ENCODE measurements around the gene CDCA4.
A peak's percentile ranks its signal among the peaks of the same experiment; 100 is the strongest.

Gene CDCA4

GRCh38 chr14:105026033-105026785, 5.3 kb upstream of the CDCA4 start:
- no peaks in the 10 kb centered on the region for H4K20me1 ChIP-seq (ENCODE audit: insufficient read depth, low read length)
- H3K36me3 ChIP-seq (replicated peaks; ENCODE audit: low read depth, low read length): no peaks in the 10 kb centered on the region
- no peaks in the 10 kb centered on the region for H3K27me3 ChIP-seq (ENCODE audit: low read depth, low read length)
- peak overlapping the region; percentile 45; the same call in 1 of the 2 replicates for H3K9ac ChIP-seq (ENCODE audit: low read length)
- no peaks in the 10 kb centered on the region for H3K9me3 ChIP-seq (ENCODE audit: insufficient read depth, low read length)
- H3K27ac ChIP-seq (ENCODE audit: low read length): peak overlapping the region; percentile 89
- TF ChIP-seq CTCF (IDR thresholded peaks at IDR 0.05; ENCODE audit: low read depth, low read length) (no peak), EZH2phosphoT487 (IDR thresholded peaks at IDR 0.05; ENCODE audit: low read depth) (no peak)
- peak overlapping the region; percentile 51 for H3K4me3 ChIP-seq (ENCODE audit: low read length)
- H3K79me2 ChIP-seq (ENCODE audit: low read length): peaks cover 15% of the 10 kb centered on the region
- H3K4me1 ChIP-seq (ENCODE audit: low read length): peaks cover 42% of the 10 kb centered on the region
- H3K4me2 ChIP-seq (ENCODE audit: low read length): peak overlapping the region; percentile 63
- no peak overlapping the region for H2AFZ ChIP-seq (ENCODE audit: low read depth, low read length)

DNA sequence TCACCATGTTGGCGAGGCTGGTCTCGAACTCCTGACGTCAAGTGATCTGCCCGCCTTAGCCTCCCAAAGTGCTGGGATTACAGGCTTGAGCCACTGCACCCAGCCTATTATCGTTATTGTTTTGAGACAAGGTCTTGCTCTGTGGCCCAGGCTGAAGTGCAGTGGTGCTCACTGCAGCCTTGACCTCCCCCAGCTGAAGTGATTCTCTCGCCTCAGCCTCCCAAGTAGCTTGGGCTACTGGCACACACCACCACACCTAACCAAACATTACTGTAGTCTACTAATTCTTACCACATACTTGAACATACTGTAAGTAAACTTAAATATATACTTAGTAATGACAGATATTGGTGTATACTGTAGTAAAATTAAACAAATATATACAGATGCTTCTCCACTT, 4.5 kb upstream of the CDCA4 start:
- H3K36me3 ChIP-seq (replicated peaks; ENCODE audit: low read depth, low read length): no peaks in the 10 kb centered on the region
- peak overlapping the region; percentile 35; the same call in 1 of the 2 replicates for H3K9ac ChIP-seq (ENCODE audit: low read length)
- H3K4me3 ChIP-seq (ENCODE audit: low read length): peak overlapping the region; percentile 29
- no peak for TF ChIP-seq CTCF (IDR thresholded peaks at IDR 0.05; ENCODE audit: low read depth, low read length)
- H2AFZ ChIP-seq (ENCODE audit: low read depth, low read length): no peak overlapping the region
- no peaks in the 10 kb centered on the region for H3K9me3 ChIP-seq (ENCODE audit: insufficient read depth, low read length)
- peak overlapping the region; percentile 63 for H3K4me2 ChIP-seq (ENCODE audit: low read length)
- peaks cover 42% of the 10 kb centered on the region for H3K4me1 ChIP-seq (ENCODE audit: low read length)
- no peaks in the 10 kb centered on the region for H4K20me1 ChIP-seq (ENCODE audit: insufficient read depth, low read length)
- H3K27me3 ChIP-seq (ENCODE audit: low read depth, low read length): no peaks in the 10 kb centered on the region
- peak overlapping the region; percentile 89 for H3K27ac ChIP-seq (ENCODE audit: low read length)
- peaks cover 19% of the 10 kb centered on the region for H3K79me2 ChIP-seq (ENCODE audit: low read length)

- no peak overlapping the region for H2AFZ ChIP-seq (ENCODE audit: low read depth, low read length)
- H3K79me2 ChIP-seq (ENCODE audit: low read length): peaks cover 34% of the 10 kb centered on the region
- peak overlapping the region; percentile 6; the same call in 1 of the 2 replicates for H3K4me2 ChIP-seq (ENCODE audit: low read length)
- H3K4me3 ChIP-seq (ENCODE audit: low read length): no peak overlapping the region
- H3K9me3 ChIP-seq (ENCODE audit: insufficient read depth, low read length): no peaks in the 10 kb centered on the region
- peaks cover 50% of the 10 kb centered on the region for H3K4me1 ChIP-seq (ENCODE audit: low read length)
- H3K36me3 ChIP-seq (replicated peaks; ENCODE audit: low read depth, low read length): peaks cover 13% of the 10 kb centered on the region
- no peak overlapping the region for H3K9ac ChIP-seq (ENCODE audit: low read length)
- H3K27ac ChIP-seq (ENCODE audit: low read length): no peak overlapping the region
- H3K27me3 ChIP-seq (ENCODE audit: low read depth, low read length): no peaks in the 10 kb centered on the region
- H4K20me1 ChIP-seq (ENCODE audit: insufficient read depth, low read length): peaks cover 13% of the 10 kb centered on the region
- TF ChIP-seq CTCF (IDR thresholded peaks at IDR 0.05; ENCODE audit: low read depth, low read length) (no peak), EZH2phosphoT487 (IDR thresholded peaks at IDR 0.05; ENCODE audit: low read depth) (no peak)
Observed at GRCh38 chr14:105023791-105024480, 3.1 kb upstream of the CDCA4 start.

- H3K27ac ChIP-seq (ENCODE audit: low read length): no peak overlapping the region
- peaks cover 57% of the 10 kb centered on the region for H3K4me1 ChIP-seq (ENCODE audit: low read length)
- H3K9ac ChIP-seq (ENCODE audit: low read length): no peak overlapping the region
- no peak overlapping the region for H2AFZ ChIP-seq (ENCODE audit: low read depth, low read length)
- no peaks in the 10 kb centered on the region for H3K9me3 ChIP-seq (ENCODE audit: insufficient read depth, low read length)
- TF ChIP-seq CTCF (IDR thresholded peaks at IDR 0.05; ENCODE audit: low read depth, low read length) (no peak), EZH2phosphoT487 (IDR thresholded peaks at IDR 0.05; ENCODE audit: low read depth) (no peak)
- H4K20me1 ChIP-seq (ENCODE audit: insufficient read depth, low read length): peaks cover 21% of the 10 kb centered on the region
- no peak overlapping the region for H3K4me3 ChIP-seq (ENCODE audit: low read length)
- no peak overlapping the region for H3K4me2 ChIP-seq (ENCODE audit: low read length)
- H3K79me2 ChIP-seq (ENCODE audit: low read length): peaks cover 42% of the 10 kb centered on the region
- H3K27me3 ChIP-seq (ENCODE audit: low read depth, low read length): no peaks in the 10 kb centered on the region
- H3K36me3 ChIP-seq (replicated peaks; ENCODE audit: low read depth, low read length): peaks cover 18% of the 10 kb centered on the region
Observed at GRCh38 chr14:105023144-105023543, 2.3 kb upstream of the CDCA4 start.

Data from OCI-LY3 (cell line).